HG02798 (cell line): ENCODE results near the gene TRIM29.

ENCODE experiments used
- ATAC-seq: cut with Tn5 transposase; IDR thresholded peaks from one replicate; pipeline ENCODE4 v1.9.1; 2021; ENCODE audit warnings: mild to moderate bottlenecking; ENCODE audit not compliant: unreplicated experiment, poor library complexity

TRIM29 gene

GRCh38 chr11:120066738-120067437, 71.0 kb downstream of the TRIM29 start:
- ATAC-seq = no peak

- ATAC-seq = no peak
These were observed 72.0 kb downstream of the TRIM29 start for GRCh38 chr11:120065876-120066275.

GRCh38 chr11:120065176-120065575, 72.7 kb downstream of the TRIM29 start:
- ATAC-seq = no peak

- ATAC-seq = no peak
These were observed 73.6 kb downstream of the TRIM29 start for GRCh38 chr11:120064341-120064740.

- ATAC-seq = no peak
These were observed 74.1 kb downstream of the TRIM29 start for GRCh38 chr11:120063686-120064340.

GRCh38 chr11:120062561-120062930, 75.4 kb downstream of the TRIM29 start:
- ATAC-seq = no peak

GRCh38 chr11:120061761-120062560, 76.0 kb downstream of the TRIM29 start:
- no peak for ATAC-seq
